Ascending aorta (tissue), 2 donors: ENCODE measurements around the gene EZR. TPM values are rescaled to one million over a fixed set of nuclear protein-coding genes. Genes with fewer than 3 reads are reported as not detected.

Experiments
- DNase-seq, 2 donors: peaks; one replicate each; pipeline ENCODE4 v3.0.0-alpha.2; 2019; ENCODE audit warnings: low spot score in 2 of 2
- H3K27ac ChIP-seq, 2 donors: fragments of 200-600 bp; sonication (generic); one replicate each; pipeline ENCODE4 v1.5.1; 2016 to 2017; ENCODE audit warnings: mild to moderate bottlenecking in 1 of 2
- H3K27me3 ChIP-seq: fragments of 200-600 bp; sonication (generic); one replicate; pipeline ENCODE4 v1.5.1; 2017
- H3K36me3 ChIP-seq, 2 donors: fragments of 200-600 bp; sonication (generic); one replicate each; pipeline ENCODE4 v1.5.1; 2016
- H3K4me1 ChIP-seq, 2 donors: fragments of 200-600 bp; sonication (generic); one replicate each; pipeline ENCODE4 v1.5.1; 2016 to 2017; ENCODE audit warnings: mild to moderate bottlenecking in 1 of 2
- H3K4me3 ChIP-seq, 2 donors: fragments of 200-600 bp; sonication (generic); one replicate each; pipeline ENCODE4 v1.5.1; 2016 to 2017; ENCODE audit warnings: mild to moderate bottlenecking in 1 of 2
- H3K9me3 ChIP-seq, 2 donors: fragments of 200-600 bp; sonication (generic); one replicate each; pipeline ENCODE4 v1.5.1; 2016
- intact Hi-C: fragments of 100-400 bp; cut with DNase I; formaldehyde crosslinking; loops from one replicate; pipeline ENCODE4 v1.15.1; 2023
- total RNA-seq: library from RNA; depleted of rRNA; stranded (reverse); fragments of >200 nt; gene quantifications from one replicate; pipeline ENCODE4 v1.1.0, GENCODE V29; 2016
- TF ChIP-seq, protein P1 (sequence below), 3 experiments: fragments of 200-600 bp in 2 of 3; fragments of 450-650 bp in 1 of 3; sonication (generic) in 2 of 3; IDR thresholded peaks; one replicate each; pipeline ENCODE4 v1.5.1; 2016 to 2019; ENCODE audit warnings: antibody characterized with exemption in 3 of 3, mild to moderate bottlenecking in 1 of 3, moderate library complexity in 1 of 3

The EZR gene
- total RNA-seq, 1 donor from 2014 or later, result 49.7 TPM

DNA sequence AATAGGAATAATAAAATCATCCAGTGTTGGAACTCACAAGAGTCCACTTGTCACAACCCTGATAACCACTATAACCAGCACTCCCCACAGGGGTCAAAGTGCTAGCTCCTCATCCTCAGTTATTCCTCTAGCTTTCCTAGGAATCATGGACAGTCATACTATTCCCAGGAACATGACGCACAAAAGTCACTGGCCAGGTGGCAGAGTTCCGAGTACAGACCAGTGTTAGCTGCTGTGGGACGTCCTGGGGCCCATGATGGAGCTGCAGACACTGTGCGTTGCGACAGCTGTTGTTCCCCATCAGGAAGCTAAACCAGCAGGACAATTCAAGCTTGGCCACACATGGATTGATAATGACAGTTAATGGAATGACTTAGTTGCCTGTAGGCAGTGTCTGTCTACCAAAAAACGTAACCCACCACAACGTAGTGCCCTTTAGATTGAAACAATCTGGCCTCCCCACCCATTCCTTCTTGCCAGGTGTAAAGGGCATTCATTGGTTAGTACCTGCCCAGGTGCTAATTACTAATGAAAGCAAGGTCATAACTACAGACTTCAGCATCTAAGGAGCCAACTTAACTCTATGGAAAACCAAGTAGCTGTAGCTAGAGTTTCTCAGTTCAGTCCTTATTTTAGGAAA is 17.4 kb downstream of the EZR start:
- Histone ChIP-seq H3K9me3 (no peaks in the 10 kb centered on the region), H3K4me1 (peaks cover 5 to 19% of the 10 kb centered on the region in 2 donors), H3K27me3 (no peaks in the 10 kb centered on the region), H3K27ac (no peak overlapping the region), H3K36me3 (no peaks in the 10 kb centered on the region), H3K4me3 (no peak overlapping the region)
- DNase-seq, result no peak
- TF ChIP-seq, protein P1, sequence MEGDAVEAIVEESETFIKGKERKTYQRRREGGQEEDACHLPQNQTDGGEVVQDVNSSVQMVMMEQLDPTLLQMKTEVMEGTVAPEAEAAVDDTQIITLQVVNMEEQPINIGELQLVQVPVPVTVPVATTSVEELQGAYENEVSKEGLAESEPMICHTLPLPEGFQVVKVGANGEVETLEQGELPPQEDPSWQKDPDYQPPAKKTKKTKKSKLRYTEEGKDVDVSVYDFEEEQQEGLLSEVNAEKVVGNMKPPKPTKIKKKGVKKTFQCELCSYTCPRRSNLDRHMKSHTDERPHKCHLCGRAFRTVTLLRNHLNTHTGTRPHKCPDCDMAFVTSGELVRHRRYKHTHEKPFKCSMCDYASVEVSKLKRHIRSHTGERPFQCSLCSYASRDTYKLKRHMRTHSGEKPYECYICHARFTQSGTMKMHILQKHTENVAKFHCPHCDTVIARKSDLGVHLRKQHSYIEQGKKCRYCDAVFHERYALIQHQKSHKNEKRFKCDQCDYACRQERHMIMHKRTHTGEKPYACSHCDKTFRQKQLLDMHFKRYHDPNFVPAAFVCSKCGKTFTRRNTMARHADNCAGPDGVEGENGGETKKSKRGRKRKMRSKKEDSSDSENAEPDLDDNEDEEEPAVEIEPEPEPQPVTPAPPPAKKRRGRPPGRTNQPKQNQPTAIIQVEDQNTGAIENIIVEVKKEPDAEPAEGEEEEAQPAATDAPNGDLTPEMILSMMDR (IDR thresholded peaks at IDR 0.05), result no peak
- intact Hi-C loops, result no loop called here

DNA sequence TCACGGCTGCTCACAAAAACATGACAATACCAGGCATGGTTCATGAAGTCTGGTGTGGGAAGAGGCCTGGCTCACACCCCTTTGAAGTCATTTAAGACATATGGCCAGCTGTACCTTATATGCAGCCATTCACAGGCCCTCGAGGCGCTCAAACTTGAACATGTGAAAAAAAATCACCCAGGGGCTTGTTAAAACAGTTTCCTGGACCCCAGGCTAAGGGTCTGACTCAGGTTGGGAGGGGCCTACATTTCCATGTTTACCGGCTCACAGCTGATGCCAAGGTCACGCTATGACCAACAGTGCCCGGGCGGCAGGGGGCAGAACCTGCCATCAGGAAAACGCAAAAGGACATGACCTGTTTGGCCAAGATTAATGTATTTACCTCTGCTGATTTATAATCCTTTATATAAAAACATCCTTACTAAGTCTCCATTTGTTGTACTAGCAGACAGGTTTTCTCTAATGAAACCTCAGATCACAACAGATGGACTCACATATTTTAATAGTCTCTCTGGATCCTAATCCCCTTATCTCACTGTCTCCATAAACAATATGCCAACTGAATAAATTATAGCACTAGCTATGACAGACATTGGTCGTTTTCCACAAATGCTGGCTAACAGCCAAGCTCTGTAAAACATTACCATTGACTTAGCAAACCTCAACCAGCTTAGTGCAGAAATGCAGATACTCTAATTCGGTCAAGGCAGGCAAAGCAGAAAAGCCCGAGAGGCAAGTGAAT is 19.9 kb downstream of the EZR start:
- H3K4me1 ChIP-seq, result peaks cover 5 to 19% of the 10 kb centered on the region in 2 donors
- TF ChIP-seq, protein P1 (IDR thresholded peaks at IDR 0.05), result peak in 1 of 3 experiments; percentile 12
- H3K9me3 ChIP-seq, result no peaks in the 10 kb centered on the region
- DNase-seq, result no peak
- intact Hi-C loops, result loop anchor here (2.0 kb wide), 1 partner anchor 20 kb away; the partner anchor contains the start of gene EZR
- no peaks in the 10 kb centered on the region for H3K36me3 ChIP-seq
- H3K27ac ChIP-seq, result peak overlapping the region; percentile 39 to 65
- H3K27me3 ChIP-seq, result no peaks in the 10 kb centered on the region
- no peak overlapping the region for H3K4me3 ChIP-seq

DNA sequence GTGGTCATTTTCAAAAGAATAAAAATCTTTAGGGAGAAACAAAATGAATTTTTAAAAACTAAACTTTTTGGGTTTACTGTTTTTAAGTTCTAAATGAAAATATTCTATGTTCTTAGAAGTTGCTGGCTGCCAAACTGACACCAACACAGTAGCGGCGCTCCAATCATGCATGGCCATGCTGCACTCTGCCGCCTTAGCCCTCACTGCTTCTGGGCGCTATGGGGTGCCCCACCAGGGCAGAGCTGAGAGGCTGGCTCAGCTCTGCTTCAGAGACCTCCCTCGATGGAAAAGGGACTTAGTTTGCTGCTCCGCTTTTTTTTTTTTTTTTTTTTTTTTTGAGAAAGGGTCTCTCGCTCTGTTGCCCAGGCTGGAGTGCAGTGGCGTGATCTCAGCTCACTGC is 20.9 kb downstream of the EZR start:
- Histone ChIP-seq H3K4me1 (peaks cover 5 to 19% of the 10 kb centered on the region in 2 donors), H3K36me3 (no peaks in the 10 kb centered on the region), H3K27me3 (no peaks in the 10 kb centered on the region), H3K9me3 (no peaks in the 10 kb centered on the region), H3K27ac (peak overlapping the region; percentile 39 to 65), H3K4me3 (no peak overlapping the region)
- TF ChIP-seq, protein P1 (IDR thresholded peaks at IDR 0.05), result no peak
- intact Hi-C loops, result loop anchor here (2.0 kb wide), 1 partner anchor 20 kb away; the partner anchor contains the start of gene EZR
- DNase-seq, result no peak

DNA sequence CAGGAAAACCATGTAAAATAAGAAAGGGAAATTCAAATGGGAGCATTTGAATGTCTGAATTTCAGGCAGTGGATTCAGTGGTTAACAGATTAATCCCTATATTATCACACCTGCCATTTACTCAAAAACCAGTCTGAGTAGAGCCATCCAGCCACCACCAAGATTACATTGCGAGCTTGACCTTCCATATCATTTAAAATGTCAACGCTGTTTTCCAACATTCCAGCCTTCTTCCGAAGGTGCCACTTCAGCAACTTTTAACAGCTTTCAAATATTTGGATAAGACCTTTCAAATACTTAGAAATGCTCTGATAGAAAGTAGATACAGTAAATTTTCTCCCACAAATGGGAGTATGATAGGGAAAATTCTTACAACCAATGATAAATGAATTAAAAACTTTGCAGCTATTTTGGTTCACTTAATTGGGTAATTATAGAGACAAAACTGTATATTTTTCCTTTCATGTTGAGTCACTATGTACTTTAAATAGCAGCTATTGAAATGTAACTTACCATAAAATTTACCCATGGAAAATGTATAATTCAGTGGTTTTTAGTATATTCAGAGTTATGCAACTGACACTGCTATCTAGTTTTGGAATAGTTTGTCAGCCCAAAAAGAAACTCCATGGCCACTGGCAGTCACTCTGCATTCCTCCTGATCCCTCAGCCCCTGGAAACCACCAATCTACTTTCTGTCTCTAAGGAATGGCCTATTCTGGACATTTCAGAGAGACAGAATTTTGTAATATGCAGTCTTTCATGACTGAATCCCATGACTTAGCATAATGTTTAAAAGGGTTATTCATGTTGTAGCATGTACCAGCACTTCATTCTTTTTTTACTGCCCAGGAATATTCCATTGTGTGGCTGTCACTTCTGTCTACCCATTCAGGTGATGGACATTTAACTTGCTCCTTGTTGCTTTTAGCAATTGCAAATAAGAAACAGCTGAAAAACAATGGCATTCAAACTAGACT is 21.5 kb downstream of the EZR start:
- intact Hi-C loops, result loop anchor here (2.0 kb wide), 1 partner anchor 21 kb away; the partner anchor contains the start of gene EZR
- peaks cover 5 to 19% of the 10 kb centered on the region in 2 donors for H3K4me1 ChIP-seq
- H3K9me3 ChIP-seq, result no peaks in the 10 kb centered on the region
- TF ChIP-seq, protein P1 (IDR thresholded peaks at IDR 0.05), result no peak
- H3K36me3 ChIP-seq, result no peaks in the 10 kb centered on the region
- no peaks in the 10 kb centered on the region for H3K27me3 ChIP-seq
- H3K4me3 ChIP-seq, result no peak overlapping the region
- peak overlapping the region in 1 of 2 donors; percentile 65 for H3K27ac ChIP-seq
- DNase-seq, result no peak

DNA sequence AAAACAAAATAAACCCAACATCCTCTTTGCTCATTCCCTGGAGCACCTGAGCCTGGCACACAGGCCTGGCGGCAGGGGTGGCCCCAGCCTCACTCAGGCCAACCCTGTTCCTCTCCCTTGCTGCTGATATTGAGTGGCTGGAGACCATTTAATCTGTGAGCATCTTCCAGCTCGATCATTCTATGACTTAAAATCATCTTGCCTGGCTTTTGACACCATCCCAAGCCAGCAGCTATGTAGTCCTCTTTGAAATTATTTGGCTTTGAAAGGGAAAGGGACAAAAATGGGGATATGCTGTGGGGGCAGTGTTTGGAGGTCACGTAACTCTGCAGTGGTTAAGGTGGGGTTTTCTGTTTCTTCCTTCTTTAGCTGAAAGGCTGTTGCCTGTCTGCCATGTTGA is 22.8 kb downstream of the EZR start:
- H3K27ac ChIP-seq, result no peak overlapping the region
- H3K4me3 ChIP-seq, result no peak overlapping the region
- H3K9me3 ChIP-seq, result no peaks in the 10 kb centered on the region
- H3K4me1 ChIP-seq, result peaks cover 5 to 19% of the 10 kb centered on the region in 2 donors
- DNase-seq, result no peak
- intact Hi-C loops, result no loop called here
- TF ChIP-seq, protein P1 (IDR thresholded peaks at IDR 0.05), result no peak
- no peaks in the 10 kb centered on the region for H3K36me3 ChIP-seq
- H3K27me3 ChIP-seq, result no peaks in the 10 kb centered on the region
